Fibroblast of lung (primary cell): Measurements from ENCODE around the gene OXSR1.

Experiments used
- EZH2 ChIP-seq: IDR thresholded peaks from 2 replicates; pipeline ENCODE4 v1.5.1; 2012; ENCODE audit warnings: low read length, control low read depth, mild to moderate bottlenecking; ENCODE audit errors: missing control alignments
- TF ChIP-seq, protein P1 (sequence below), 2 donors: IDR thresholded peaks in 1 of 2; conservative IDR thresholded peaks in 1 of 2; 1 replicate in 1 of 2; 2 replicates in 1 of 2; pipeline ENCODE4 v1.5.1; 2011 to 2012; ENCODE audit warnings: low read length in 2 of 2, control low read depth in 1 of 2, inconsistent platforms in 1 of 2, low read depth in 1 of 2, mild to moderate bottlenecking in 1 of 2

- TF ChIP-seq, protein P1, sequence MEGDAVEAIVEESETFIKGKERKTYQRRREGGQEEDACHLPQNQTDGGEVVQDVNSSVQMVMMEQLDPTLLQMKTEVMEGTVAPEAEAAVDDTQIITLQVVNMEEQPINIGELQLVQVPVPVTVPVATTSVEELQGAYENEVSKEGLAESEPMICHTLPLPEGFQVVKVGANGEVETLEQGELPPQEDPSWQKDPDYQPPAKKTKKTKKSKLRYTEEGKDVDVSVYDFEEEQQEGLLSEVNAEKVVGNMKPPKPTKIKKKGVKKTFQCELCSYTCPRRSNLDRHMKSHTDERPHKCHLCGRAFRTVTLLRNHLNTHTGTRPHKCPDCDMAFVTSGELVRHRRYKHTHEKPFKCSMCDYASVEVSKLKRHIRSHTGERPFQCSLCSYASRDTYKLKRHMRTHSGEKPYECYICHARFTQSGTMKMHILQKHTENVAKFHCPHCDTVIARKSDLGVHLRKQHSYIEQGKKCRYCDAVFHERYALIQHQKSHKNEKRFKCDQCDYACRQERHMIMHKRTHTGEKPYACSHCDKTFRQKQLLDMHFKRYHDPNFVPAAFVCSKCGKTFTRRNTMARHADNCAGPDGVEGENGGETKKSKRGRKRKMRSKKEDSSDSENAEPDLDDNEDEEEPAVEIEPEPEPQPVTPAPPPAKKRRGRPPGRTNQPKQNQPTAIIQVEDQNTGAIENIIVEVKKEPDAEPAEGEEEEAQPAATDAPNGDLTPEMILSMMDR (conservative IDR thresholded peaks at IDR 0.05 in 1 of 2, IDR thresholded peaks at IDR 0.05 in 1 of 2; ENCODE audit: low read depth in 1 of 2, low read length in 2 of 2), result no peak
- TF ChIP-seq EZH2, result no peak
Observed at GRCh38 chr3:38129058-38129457, 36.3 kb upstream of the OXSR1 start.
